ENCODE results near the gene LRRC7. TPM values are rescaled to one million over a fixed set of nuclear protein-coding genes. Genes with fewer than 3 reads are reported as not detected.

LRRC7 gene
- polyA plus RNA-seq, 1 of the 3 experiments (the other 2 are of a cell fraction): 0.02 TPM

DNA sequence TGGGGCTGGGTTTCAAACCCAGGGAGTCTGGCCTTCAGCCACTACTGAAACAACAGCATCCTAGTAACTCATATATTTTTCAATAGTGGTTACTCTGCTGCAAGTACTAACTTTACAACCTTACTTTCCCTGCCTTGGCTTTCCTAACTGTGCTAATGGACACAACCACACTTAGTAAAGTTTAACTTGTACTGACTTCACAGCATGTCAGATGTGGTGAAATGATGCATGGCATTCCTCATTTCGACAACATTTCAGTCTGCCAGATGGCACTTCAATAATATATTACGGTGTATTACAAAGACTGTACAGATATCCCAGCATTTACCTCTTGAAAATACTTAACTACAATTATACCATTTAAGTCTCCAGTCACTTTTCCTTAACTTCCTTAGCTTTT is 27.8 kb downstream of the LRRC7 start:
- CTCF ChIA-PET: no interaction called here
- Histone ChIP-seq H3K27me3 (ENCODE audit: insufficient read depth) (no peaks in the 10 kb centered on the region), H3K9me3 (no peaks in the 10 kb centered on the region)

DNA sequence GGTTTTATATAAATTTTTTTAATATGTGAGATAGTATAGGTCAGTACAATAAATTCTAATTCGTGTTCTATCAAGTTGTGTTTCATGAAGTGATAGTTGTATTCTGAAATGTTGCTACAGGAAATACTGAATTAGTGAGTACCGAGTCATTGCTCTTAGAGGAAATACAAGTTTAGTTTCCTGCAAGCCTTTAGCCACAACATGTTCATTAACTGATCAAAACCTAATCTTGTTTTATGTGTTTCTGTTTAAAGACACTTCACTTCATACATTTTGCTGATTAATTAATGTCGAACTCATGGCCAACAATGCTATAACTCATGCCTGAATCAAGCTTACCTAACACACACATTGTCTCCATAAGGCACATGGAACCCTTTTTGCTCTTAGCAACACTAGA is 43.6 kb downstream of the LRRC7 start:
- Histone ChIP-seq H3K9me3 (no peaks in the 10 kb centered on the region), H4K20me1 (ENCODE audit: insufficient read depth) (no peaks in the 10 kb centered on the region), H3K36me3 (replicated peaks in 1 of 2; ENCODE audit: control insufficient read depth in 1 of 2, insufficient read depth in 2 of 2, low read length in 1 of 2) (no peaks in the 10 kb centered on the region), H3K27ac (ENCODE audit: low read depth in 2 of 2, low read length in 1 of 2) (no peak overlapping the region), H3K4me3 (ENCODE audit: low read depth in 2 of 2, low read length in 1 of 2) (no peak overlapping the region), H2AFZ (ENCODE audit: low read depth) (no peak overlapping the region), H3K27me3 (ENCODE audit: insufficient read depth) (no peaks in the 10 kb centered on the region), H3F3A (replicated peaks; ENCODE audit: insufficient read depth) (no peaks in the 10 kb centered on the region), H3K79me2 (ENCODE audit: insufficient read depth) (no peaks in the 10 kb centered on the region), H3K9ac (no peak overlapping the region), H3K4me2 (no peak overlapping the region), H3K4me1 (ENCODE audit: control insufficient read depth in 1 of 2, insufficient read depth in 2 of 2, low read depth in 1 of 2, low read length in 1 of 2) (no peaks in the 10 kb centered on the region), H3K9me2 (no peaks in the 10 kb centered on the region)
- POLR2A ChIA-PET: no interaction called here
- CTCF ChIA-PET: no interaction called here
- TF ChIP-seq EP300 (IDR thresholded peaks at IDR 0.05; ENCODE audit: borderline replicate concordance in 1 of 2, low read depth in 1 of 2, low read length in 1 of 2) (no peak), MXI1 (IDR thresholded peaks at IDR 0.05; ENCODE audit: low read depth, low read length) (no peak), ELF1 (IDR thresholded peaks at IDR 0.05) (no peak), SIN3A (IDR thresholded peaks at IDR 0.05; ENCODE audit: borderline replicate concordance, low read depth, low read length) (no peak), GATA2 (CRISPR knock-in tag; IDR thresholded peaks at IDR 0.05) (no peak), YY1 (IDR thresholded peaks at IDR 0.05; ENCODE audit: low read depth) (no peak), REST (IDR thresholded peaks at IDR 0.05; ENCODE audit: low read depth, low read length) (no peak), MEF2A (IDR thresholded peaks at IDR 0.05; ENCODE audit: borderline replicate concordance, low read depth) (no peak), RCOR1 (IDR thresholded peaks at IDR 0.05; ENCODE audit: low read length) (no peak), IRF3 (IDR thresholded peaks at IDR 0.05; ENCODE audit: low read depth, low read length) (no peak), FOXM1 (IDR thresholded peaks at IDR 0.05; ENCODE audit: low read depth) (no peak), TEAD4 (IDR thresholded peaks at IDR 0.05; ENCODE audit: borderline replicate concordance, insufficient read depth) (no peak), POLR2AphosphoS5 (IDR thresholded peaks at IDR 0.05; ENCODE audit: low read depth, low read length) (no peak), ZBTB33 (IDR thresholded peaks at IDR 0.05; ENCODE audit: borderline replicate concordance, low read depth) (no peak)
- TF ChIP-seq, protein P1, sequence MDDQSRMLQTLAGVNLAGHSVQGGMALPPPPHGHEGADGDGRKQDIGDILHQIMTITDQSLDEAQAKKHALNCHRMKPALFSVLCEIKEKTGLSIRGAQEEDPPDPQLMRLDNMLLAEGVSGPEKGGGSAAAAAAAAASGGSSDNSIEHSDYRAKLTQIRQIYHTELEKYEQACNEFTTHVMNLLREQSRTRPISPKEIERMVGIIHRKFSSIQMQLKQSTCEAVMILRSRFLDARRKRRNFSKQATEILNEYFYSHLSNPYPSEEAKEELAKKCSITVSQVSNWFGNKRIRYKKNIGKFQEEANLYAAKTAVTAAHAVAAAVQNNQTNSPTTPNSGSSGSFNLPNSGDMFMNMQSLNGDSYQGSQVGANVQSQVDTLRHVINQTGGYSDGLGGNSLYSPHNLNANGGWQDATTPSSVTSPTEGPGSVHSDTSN (IDR thresholded peaks at IDR 0.05): no peak
- TF ChIP-seq, protein P2, sequence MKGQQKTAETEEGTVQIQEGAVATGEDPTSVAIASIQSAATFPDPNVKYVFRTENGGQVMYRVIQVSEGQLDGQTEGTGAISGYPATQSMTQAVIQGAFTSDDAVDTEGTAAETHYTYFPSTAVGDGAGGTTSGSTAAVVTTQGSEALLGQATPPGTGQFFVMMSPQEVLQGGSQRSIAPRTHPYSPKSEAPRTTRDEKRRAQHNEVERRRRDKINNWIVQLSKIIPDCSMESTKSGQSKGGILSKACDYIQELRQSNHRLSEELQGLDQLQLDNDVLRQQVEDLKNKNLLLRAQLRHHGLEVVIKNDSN (IDR thresholded peaks at IDR 0.05; ENCODE audit: borderline replicate concordance, low read depth): no peak
- TF ChIP-seq, protein P3, sequence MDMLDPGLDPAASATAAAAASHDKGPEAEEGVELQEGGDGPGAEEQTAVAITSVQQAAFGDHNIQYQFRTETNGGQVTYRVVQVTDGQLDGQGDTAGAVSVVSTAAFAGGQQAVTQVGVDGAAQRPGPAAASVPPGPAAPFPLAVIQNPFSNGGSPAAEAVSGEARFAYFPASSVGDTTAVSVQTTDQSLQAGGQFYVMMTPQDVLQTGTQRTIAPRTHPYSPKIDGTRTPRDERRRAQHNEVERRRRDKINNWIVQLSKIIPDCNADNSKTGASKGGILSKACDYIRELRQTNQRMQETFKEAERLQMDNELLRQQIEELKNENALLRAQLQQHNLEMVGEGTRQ (IDR thresholded peaks at IDR 0.05; ENCODE audit: borderline replicate concordance, low read depth, low read length): no peak
- DNase-seq: no peak
- WGBS (ENCODE audit: low lambda C conversion rate): 35% methylated on average over 3 of the region's 3 CpGs

More for the DNA sequence above, 27.8 kb downstream of the LRRC7 start:
- Histone ChIP-seq H3K36me3 (replicated peaks in 1 of 2; ENCODE audit: control insufficient read depth in 1 of 2, insufficient read depth in 2 of 2, low read length in 1 of 2) (no peaks in the 10 kb centered on the region), H3K9me2 (no peaks in the 10 kb centered on the region), H4K20me1 (ENCODE audit: insufficient read depth) (no peaks in the 10 kb centered on the region), H3K27ac (ENCODE audit: low read depth in 2 of 2, low read length in 1 of 2) (no peak overlapping the region), H3K4me3 (ENCODE audit: low read depth in 2 of 2, low read length in 1 of 2) (no peak overlapping the region), H3K4me2 (no peak overlapping the region), H3K9ac (no peak overlapping the region), H2AFZ (ENCODE audit: low read depth) (no peak overlapping the region), H3F3A (replicated peaks; ENCODE audit: insufficient read depth) (no peaks in the 10 kb centered on the region), H3K79me2 (ENCODE audit: insufficient read depth) (no peaks in the 10 kb centered on the region), H3K4me1 (ENCODE audit: control insufficient read depth in 1 of 2, insufficient read depth in 2 of 2, low read depth in 1 of 2, low read length in 1 of 2) (no peaks in the 10 kb centered on the region)
- 48% methylated on average over 2 of the region's 2 CpGs for WGBS (ENCODE audit: low lambda C conversion rate)
- DNase-seq: no peak
- POLR2A ChIA-PET: no interaction called here
- TF ChIP-seq GATA2 (CRISPR knock-in tag; IDR thresholded peaks at IDR 0.05): no peak
- no peak for TF ChIP-seq FOSL2 (IDR thresholded peaks at IDR 0.05; ENCODE audit: borderline replicate concordance, low read depth)
- TF ChIP-seq RAD21 (IDR thresholded peaks at IDR 0.05; ENCODE audit: low read length): no peak
- no peak for TF ChIP-seq MXI1 (IDR thresholded peaks at IDR 0.05; ENCODE audit: low read depth, low read length)
- no peak for TF ChIP-seq YY1 (IDR thresholded peaks at IDR 0.05; ENCODE audit: low read depth)

All from SK-N-SH (cell line).